ENCODE results near the gene LSM11.

Gene LSM11

DNA sequence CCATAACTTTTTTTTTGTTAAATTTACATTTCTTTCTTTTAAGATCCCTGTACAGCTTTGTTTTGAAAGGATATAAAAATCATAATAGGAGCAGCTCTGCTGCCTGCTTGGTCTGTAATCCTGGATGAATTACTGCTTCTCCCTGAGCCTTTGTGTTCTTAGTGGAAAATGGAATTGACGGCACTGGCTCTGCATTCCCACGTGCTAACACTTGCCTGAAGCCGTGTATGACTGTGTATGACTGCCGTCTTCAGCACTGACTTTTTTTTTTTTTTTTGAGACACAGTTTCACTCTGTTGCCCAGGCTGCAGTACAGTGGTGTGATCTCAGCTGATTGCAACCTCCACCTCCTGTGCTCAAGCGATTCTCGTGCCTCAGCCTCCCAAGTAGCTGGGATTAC, 7.5 kb upstream of the LSM11 start:
- FAIRE-seq = no peak

DNA sequence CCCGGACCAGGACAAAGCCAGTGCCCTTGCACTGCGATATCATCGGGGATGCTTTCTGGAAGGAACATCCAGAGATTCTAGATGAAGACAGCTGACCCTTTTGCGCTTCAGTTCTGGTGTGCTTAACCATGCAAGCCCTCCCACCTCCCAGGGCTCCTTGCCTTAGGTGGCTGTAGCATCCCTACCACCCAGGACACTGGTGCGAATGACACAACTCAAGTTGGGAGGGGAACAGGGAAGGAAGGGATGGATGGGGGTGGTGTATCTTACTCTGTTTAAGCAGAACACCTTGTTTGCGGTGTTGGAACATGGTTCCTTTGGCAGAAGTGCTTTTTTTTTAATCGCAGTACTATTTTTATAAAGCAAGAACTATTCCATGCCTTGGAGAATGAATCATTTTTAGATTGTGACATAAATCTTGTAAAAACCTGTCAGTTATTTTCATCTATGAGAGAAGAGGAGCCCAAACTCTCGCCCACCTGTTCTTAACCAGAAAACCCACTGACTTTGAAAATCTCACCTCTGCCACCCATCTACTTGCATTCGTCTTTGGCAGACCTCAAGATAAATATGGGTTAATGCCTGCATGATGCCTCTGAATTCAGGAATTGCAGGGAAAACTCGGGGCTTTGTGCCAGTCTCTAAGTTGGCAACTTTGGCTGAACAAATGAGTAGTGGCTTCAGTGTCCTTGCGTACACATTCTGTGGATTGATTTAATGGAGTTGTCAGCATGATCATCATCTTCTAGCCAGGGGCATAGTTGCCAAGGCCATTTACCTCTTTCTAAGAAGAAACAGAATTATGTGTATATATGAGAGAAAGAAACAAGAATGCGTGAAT, 3.9 kb upstream of the LSM11 start:
- FAIRE-seq = no peak

DNA sequence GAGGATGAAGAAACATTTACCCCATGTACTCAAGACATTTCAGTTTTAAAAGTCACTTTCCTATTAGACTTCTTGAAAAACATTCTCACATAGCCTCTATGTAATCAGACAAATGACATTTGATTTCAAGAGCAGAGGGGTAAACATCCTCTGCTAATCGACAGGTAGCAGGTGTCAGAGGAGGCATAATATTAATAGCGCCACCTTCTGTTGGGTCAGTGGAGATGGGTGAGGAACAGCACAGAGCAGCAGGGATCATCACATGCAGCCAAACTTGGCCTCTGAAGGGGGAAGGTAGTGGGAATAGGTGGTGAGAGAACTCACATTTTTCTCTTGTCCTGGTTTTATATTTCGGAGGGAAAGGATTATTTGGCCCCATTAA, 3.3 kb upstream of the LSM11 start:
- no peak for FAIRE-seq

DNA sequence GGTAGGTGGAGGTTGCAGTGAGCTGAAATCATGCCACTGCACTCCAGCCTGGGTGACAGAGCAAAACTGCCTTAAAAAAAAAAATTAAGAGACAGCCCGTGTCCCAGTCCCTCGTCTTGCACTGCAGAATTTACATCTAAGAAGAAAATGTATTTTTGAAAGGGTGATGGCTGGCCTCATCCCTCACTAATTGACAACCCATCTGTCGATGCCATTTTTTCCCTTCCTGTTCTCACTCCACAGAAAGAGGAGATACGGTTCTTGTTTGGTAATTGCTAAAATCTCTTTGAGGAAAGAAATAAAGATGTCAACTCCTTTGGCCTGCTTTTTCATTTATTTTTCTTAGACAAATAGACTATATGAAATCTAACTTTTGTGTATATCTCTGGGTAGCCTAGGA, 2.4 kb upstream of the LSM11 start:
- no peak for FAIRE-seq

DNA sequence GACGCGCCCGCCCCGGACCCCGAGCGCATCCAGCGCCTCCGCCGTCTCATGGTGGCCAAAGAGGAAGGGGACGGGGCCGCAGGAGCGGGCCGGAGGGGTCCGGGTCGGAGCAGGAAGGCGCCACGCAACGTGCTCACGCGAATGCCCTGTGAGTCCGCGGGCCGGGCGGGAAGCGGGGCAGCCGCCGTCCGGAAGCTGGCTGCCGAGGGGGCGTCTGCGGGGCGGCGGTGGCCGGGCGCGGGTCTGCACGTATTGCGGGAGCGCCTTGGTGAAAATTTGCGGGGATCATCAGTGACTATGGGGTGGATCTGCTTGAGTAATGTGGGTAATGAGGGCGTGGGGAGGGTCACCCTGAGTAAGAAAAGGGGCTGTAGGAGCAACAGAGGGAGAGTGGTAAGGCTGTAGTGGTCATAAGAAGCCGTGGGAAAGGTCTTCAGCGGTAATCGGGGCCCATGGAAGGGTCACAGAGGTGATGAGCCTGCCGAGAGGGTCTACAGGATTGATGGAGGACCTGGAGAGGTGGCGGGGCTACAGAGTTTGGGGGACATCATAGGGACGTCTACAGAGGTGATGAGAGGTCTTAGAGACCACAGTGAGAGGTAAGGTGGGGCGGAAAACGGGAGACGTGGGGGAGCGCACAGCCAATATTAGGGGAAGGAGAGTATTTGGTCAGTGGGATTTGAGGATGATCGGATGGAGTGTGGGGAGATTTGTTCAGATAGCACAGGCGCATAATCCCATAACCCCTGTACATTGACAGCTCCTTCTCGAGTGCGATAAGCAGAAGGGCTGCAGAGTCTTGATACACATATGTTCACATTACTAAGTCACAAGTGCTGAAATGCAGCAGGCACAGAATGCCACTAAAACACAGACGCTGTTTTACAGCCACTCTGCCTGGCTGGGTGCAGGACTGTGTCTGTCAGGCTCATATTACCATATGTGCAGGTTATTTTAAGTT, 819 bp downstream of the LSM11 start:
- no peak for FAIRE-seq

DNA sequence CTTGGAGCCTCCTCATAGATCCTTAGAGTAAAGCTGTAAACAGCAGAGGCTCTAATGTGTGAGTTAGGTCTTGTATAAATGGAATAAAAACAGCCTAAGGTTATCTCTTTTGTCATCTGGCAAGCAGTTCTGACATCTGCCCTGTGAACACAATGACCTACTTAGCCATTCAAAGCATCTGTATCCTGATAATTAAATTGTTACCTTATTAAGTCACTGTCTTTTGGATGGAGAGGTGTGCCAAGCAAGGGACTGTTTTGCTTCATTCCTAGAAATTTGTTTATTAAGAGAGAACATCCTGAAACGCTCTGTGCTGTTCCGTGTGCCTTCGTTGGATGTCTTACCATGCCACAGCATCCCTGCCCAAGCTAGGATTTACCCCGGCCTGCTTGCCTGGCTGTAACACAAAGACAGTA, 1.5 kb downstream of the LSM11 start:
- no peak for FAIRE-seq

DNA sequence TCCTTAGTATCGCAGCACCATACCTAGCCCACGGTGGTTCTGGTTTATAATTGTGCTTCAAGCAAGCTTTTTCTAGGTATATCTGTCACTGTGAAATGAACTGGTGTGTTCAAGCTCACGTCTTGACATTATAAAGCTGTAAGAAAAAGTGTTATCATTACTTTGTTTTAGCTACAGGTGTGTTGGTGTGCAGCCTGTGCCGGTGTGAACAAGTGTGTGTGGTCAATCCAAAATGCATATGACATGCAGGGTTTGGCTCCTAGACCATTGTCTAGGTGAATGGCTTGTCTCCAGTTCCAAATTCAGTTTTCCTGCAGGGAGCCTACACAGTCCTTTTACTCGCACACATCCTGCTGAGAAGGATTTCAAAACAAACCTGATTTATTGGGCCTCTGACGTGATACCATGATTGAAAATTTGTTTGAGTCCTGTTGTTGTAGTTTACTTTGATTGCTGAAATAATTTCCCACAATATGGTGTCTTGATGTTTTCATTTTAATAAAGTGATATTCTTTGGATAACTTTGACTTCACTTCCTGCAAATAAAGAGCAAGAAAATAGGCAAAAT, 3.7 kb downstream of the LSM11 start:
- FAIRE-seq = no peak

DNA sequence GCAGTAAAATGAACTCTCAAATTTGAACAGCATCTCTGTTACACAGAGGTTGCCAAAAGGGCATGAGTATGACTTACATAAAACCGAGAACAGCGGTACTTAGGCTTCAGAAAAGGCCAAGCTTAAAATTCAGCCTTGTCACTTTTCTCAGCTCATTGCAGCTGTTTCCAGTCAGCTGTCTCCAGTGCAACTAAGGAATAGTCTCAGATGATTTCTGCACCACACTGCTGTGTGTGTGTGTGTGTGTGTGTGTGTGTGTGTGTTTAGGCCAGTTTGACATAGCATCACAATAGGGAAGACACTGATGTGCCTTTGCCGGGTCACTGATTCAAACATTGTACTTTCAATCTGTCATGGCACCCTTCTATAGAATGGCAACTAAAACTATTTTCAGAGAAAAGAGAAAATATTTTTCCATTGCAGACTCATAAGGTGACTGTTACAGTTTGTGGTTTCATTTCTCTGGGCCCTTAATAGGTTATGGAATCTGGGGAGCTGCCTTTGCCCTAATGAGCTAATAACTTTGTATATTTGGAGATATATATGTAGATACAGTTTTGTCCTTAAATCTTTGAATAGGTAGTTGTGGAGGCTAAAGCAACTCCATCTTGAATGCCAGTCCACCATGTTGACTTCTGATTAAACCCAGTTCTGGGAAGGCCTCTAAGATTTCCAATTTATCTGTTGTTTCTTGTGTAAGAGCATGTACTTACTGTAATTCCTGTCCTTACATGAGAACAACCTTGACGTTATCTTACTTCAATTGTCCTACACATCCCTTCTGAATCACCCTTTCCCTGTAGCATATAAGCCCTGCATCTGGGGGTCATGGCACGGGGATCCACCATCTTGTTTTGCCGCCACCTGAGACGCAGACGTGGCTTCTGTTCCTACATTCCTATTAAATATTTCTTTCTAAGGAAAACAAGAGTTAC, 4.5 kb downstream of the LSM11 start:
- no peak for FAIRE-seq

DNA sequence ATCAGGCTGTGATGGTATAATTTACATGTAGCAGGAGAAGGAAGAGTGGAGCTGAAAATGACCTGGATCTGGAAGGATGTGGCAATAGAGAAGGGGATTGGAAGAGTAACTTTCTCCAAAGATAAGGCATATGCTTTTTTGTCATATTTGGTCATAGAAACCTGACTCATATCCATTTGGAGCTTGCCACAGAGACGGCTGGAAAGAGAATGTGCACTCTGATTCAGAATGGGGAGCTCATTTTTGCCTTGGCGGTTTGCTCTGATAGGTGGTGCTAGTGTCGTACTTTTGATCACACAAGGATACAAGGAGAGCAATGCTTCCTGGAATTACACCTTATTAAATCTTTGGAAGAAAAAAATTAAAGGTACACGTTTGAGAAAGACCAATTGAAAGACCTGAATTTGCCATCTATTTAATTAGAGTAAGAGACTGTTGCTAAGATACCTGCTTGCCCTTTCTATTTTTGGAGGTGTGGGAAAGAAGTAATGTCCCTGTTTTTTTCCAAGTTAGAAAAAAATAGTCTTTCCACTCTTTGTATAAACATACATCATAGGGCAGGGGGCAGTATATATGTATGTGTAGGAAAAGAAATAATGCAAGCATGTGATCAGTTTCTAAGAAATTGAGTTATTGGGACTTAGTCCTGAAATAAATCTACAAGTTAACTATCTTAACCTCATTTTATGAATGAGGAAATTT, 5.4 kb downstream of the LSM11 start:
- FAIRE-seq = no peak

DNA sequence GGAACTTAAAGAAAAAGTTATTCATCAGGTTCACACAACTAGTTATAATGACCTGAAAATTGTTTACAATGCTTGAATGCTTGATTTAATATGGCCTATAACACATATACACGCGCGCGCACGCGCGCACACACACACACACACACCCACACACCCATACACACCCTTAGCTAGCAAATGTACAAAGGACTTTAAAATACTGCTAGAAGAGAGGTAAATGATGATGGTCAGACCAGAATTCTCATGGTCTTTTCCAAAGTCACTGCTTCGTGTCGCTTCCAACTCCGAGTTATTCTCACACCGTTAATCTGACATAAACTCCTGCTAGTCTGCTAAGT, 5.9 kb downstream of the LSM11 start:
- no peak for FAIRE-seq

DNA sequence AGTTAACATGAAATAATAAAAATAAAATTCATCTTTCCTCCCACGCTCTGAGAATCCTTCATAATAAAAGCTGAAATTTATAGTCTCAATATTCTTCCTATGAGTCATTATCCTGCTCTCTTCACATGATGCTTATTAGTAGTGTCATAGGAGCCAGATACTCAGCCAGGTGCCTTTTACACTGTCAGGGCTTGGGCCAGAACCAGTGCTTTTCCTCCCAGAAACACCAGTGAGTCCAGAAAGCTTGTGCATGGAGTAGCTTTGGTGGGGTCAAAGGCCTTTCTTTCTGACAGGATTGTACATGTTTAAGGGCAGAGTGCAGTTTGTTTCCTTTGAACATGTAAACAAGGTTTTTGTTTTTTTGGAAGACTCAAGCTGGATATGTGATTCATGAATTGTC, 6.8 kb downstream of the LSM11 start:
- no peak for FAIRE-seq

DNA sequence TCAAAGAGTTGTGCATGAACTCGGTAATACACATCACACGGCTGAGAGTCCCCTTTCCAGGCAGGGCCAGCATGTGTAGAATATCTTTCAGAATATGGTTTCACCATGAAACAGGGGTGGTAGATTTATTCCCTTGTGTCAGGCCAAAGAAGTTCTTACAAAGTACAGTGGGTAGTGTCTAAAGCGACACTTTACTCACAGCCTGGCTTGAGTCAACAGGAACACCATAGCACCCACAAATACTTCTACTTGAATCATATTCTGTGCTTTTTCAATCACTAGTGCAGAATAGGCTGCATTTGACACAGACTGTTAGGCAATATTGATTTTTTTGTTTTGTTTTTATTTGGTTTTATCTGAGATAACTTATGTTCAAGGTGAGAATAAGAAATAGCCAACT, 12.6 kb downstream of the LSM11 start:
- no peak for FAIRE-seq

DNA sequence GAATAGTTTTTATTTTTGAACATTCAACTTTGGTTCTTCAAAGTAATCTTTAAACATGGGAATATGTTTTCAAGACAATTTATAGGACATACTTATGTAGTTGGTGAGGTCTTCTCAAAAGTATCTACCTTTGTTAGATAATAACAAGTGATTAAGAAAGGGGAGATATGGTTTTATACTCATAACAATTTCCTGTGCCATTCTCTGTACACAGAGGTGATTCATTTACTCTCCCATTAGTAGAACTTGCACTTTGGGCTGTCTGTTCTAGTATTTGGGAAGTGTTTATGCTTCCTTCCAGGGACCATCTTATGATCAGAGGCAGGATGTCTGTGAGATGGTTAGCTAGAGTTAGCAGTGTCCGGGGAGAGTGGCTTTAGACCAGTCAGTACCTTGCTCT, 15.2 kb downstream of the LSM11 start:
- no peak for FAIRE-seq

DNA sequence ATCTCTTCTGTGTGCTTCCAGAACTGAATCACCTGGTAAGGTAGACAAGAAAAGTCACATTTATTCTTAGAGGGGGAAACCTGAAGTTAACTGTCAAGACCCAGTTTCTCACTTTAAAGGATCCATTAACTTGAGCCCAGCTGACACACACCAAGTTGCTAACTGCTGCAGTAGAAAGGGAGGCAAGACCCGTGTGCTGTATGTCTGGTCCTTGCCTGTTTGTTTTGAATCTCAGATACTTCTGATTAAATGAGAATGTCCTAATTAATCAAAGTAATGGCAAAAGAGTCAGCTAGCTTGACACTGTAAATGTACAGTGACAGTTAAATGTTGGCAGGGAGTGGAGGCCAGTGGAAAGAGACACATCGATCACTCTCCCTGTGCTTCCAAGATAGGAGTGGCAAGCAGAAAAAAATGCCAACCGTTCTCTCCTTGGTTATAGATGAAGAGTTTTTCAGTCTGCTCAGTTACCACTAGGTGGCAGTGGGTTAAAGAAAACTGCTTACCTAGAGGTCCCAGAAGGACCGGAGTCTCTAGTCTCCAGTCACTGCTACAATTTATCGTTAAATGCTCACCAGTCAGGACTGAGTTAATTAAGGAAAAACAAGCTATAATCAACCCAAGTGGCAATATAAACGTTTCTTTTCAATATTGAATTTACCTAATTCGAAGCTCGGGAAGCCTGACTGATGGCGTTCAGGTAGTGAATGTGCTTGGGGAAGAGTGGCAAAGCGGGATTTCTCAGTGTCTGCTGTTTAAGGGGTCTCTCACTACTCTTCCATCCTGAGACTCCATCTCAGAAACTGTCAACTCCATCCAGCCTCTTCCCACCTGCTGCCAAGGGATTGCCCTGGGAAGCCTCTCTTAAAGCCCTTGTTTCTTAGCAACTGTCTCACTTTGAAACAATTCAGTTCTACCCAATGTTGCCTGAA, 18.4 kb downstream of the LSM11 start:
- FAIRE-seq = peak; percentile 93

DNA sequence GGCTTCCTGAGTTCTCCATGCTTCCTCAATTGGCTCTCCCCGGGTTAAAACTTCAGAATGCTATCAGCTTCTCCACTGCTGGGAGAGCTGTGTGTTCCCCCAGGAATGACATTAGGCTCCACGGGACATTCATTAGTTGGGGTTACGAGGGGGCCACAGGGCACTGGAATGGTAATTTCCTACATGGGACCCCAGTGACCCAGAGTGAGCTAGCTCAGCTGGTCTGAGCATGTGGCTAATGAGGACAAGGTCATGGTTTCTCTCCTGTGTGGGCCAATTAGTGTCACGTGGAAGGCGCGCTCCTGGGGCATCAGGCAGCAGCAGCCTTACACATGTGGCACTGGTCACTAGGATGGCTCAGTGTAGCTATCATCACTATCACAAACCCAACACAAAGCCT, 21.0 kb downstream of the LSM11 start:
- no peak for FAIRE-seq

DNA sequence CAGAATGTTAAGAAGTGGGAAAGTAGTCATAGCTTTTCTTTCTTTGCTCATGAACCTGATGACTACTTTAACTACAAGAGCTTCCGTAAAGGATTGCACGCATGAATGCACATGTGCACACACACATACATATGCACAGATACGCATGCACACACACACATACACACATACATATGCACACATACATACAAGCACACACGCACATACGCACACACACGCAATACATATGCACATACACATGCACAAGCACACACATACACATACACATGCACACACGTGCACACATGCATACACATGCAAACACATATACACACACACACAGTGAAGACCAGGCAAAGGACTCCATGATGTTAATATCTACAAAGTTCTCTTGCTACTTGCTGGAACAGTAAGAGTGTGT, 22.9 kb downstream of the LSM11 start:
- FAIRE-seq = no peak

DNA sequence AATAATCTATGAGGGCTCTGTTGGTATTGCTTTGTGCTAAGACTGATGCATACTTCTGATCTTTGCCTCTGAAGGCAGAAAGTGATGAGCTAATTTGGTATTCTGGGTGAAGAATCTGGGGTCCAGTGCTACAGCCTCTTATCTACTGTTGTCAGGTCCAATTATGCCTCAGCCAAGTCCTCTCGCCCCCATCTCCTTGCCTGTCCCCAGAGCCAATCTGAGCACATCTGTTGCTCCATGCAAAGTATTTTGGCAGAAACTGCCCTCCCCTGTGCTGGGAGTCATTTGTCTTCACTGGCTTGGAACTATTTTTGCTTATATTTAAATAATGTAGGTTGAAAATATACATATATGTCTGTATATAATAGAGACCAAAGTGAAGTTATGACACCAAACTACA, 23.4 kb downstream of the LSM11 start:
- FAIRE-seq = no peak

DNA sequence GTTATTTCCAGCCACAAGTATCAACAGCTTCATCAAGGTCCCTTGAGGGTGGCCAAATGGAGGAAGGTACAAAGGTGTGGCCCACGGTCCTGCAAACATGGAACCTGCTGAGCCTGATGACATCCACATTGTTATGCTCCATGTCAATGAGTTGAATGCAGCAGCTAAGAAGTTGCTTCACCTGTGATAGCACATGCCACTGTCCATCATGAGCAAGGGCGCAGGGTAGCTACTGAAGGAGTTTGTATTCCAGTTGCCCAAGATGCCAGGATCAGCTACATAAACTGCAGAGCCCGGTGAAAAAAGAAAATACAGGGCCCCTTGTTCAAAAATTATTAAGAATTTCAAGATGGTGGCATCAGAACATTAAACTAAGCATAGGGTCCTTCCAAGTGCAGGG, 24.2 kb downstream of the LSM11 start:
- no peak for FAIRE-seq

DNA sequence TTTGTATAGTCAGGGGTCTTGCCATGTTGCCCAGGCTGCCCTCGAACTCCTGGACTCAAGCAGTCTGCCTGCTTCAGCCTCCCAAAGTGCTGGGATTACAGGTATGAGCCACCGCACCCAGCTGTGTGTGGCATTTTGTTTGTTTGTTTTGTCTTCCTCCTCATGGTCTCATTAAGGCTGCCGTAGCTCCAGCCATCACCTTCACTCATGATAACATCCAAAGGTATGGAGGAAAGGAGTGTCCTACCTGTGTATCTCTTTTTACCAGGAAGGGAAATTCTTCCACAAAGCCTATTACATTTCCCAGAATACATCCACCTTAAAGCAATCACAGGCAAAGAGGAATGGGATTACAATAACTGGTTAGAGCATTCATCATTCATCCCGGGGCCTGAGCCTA, 27.2 kb downstream of the LSM11 start:
- FAIRE-seq = no peak

DNA sequence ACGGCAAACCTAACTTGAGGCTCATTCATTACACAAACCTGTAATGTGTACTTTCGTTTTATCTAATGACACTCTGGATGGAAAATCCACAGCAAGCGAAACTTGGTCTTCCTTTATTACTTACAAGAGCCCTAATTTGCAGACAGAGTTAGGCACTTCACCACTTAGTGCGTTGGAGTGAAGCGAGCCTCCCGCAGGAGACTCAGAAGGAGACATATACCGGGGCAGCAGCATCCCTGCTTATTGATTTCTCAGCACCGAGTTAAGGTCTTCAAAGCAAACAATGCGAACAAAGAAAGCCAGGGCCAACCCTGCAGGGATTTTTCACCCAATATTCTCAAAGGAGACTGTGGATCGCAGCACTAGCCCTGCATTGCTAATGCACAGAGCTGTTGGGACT, 28.6 kb downstream of the LSM11 start:
- FAIRE-seq = no peak
